GM12873 (cell line): ENCODE measurements around the gene LARGE2.

Experiments
- CTCF ChIP-seq: IDR thresholded peaks from 2 replicates; pipeline ENCODE4 v1.5.1; 2012; ENCODE audit warnings: low read depth, mild to moderate bottlenecking, moderate library complexity, low read length, control low read depth; ENCODE audit not compliant: insufficient read depth; ENCODE audit errors: missing control alignments

The LARGE2 gene

GRCh38 chr11:45964911-45965389, 42.5 kb downstream of the LARGE2 start:
- peak; percentile 94 for TF ChIP-seq CTCF

GRCh38 chr11:45967506-45967905, 45.0 kb downstream of the LARGE2 start:
- TF ChIP-seq CTCF: no peak

GRCh38 chr11:45968901-45969300, 46.4 kb downstream of the LARGE2 start:
- no peak for TF ChIP-seq CTCF

- TF ChIP-seq CTCF: no peak
Observed at GRCh38 chr11:45973601-45974000, 51.1 kb downstream of the LARGE2 start.

GRCh38 chr11:45974806-45975205, 52.4 kb downstream of the LARGE2 start:
- no peak for TF ChIP-seq CTCF
